ENCODE data around the gene LRRC28. TPM values are rescaled to one million over a fixed set of nuclear protein-coding genes. Genes with fewer than 3 reads are reported as not detected.
A peak's percentile ranks its signal among the peaks of the same experiment; 100 is the strongest.

The LRRC28 gene
- total RNA-seq, 1 donor from 2014 or later: 7.4 TPM

- no peak for DNase-seq (ENCODE audit: low read depth in 2 of 2)
Measured at GRCh38 chr15:99341786-99342185, 90.5 kb downstream of the LRRC28 start.

- no peak for DNase-seq (ENCODE audit: low read depth in 2 of 2)
Measured at GRCh38 chr15:99343208-99343607, 91.9 kb downstream of the LRRC28 start.

GRCh38 chr15:99343881-99344551 lies 92.7 kb downstream of the LRRC28 start:
- peak; percentile 27 to 70 for DNase-seq (ENCODE audit: low read depth in 2 of 2)

- no peak for DNase-seq (ENCODE audit: low read depth in 2 of 2)
Measured at GRCh38 chr15:99344639-99345038, 93.4 kb downstream of the LRRC28 start.

GRCh38 chr15:99345242-99345641 lies 94.0 kb downstream of the LRRC28 start:
- no peak for DNase-seq (ENCODE audit: low read depth in 2 of 2)

- no peak for DNase-seq (ENCODE audit: low read depth in 2 of 2)
Measured at GRCh38 chr15:99345832-99346462, 94.7 kb downstream of the LRRC28 start.

- DNase-seq (ENCODE audit: low read depth in 2 of 2): no peak
Measured at GRCh38 chr15:99347574-99347973, 96.3 kb downstream of the LRRC28 start.

- no peak for DNase-seq (ENCODE audit: low read depth in 2 of 2)
Measured at GRCh38 chr15:99348412-99348811, 97.1 kb downstream of the LRRC28 start.

- no peak for DNase-seq (ENCODE audit: low read depth in 2 of 2)
Measured at GRCh38 chr15:99350408-99350807, 99.1 kb downstream of the LRRC28 start.

- no peak for DNase-seq (ENCODE audit: low read depth in 2 of 2)
Measured at GRCh38 chr15:99359769-99360168, 108.5 kb downstream of the LRRC28 start.

GRCh38 chr15:99361545-99362185 lies 110.4 kb downstream of the LRRC28 start:
- DNase-seq (ENCODE audit: low read depth in 2 of 2): peak; percentile 3 to 39

GRCh38 chr15:99365242-99365641 lies 114.0 kb downstream of the LRRC28 start:
- no peak for DNase-seq (ENCODE audit: low read depth in 2 of 2)

GRCh38 chr15:99366013-99366412 lies 114.7 kb downstream of the LRRC28 start:
- no peak for DNase-seq (ENCODE audit: low read depth in 2 of 2)

GRCh38 chr15:99368743-99369142 lies 117.5 kb downstream of the LRRC28 start:
- DNase-seq (ENCODE audit: low read depth in 2 of 2): no peak

GRCh38 chr15:99369196-99369595 lies 117.9 kb downstream of the LRRC28 start:
- no peak for DNase-seq (ENCODE audit: low read depth in 2 of 2)

- DNase-seq (ENCODE audit: low read depth in 2 of 2): no peak
Measured at GRCh38 chr15:99371180-99372103, 120.2 kb downstream of the LRRC28 start.

GRCh38 chr15:99385005-99385669 lies 133.9 kb downstream of the LRRC28 start:
- DNase-seq (ENCODE audit: low read depth in 2 of 2): no peak

GRCh38 chr15:99385865-99386264 lies 134.6 kb downstream of the LRRC28 start:
- DNase-seq (ENCODE audit: low read depth in 2 of 2): peak in 1 of 2 donors; percentile 44

- no peak for DNase-seq (ENCODE audit: low read depth in 2 of 2)
Measured at GRCh38 chr15:99386391-99386790, 135.1 kb downstream of the LRRC28 start.

GRCh38 chr15:99387421-99388168 lies 136.3 kb downstream of the LRRC28 start:
- DNase-seq (ENCODE audit: low read depth in 2 of 2): no peak
